ENCODE data around the gene EPB41L3. TPM values are rescaled to one million over a fixed set of nuclear protein-coding genes. Genes with fewer than 3 reads are reported as not detected.
A peak's percentile ranks its signal among the peaks of the same experiment; 100 is the strongest.

The EPB41L3 gene
- total RNA-seq: 100 to 1,000 TPM in 1 of 3 donors, 10 to 100 TPM in 2; 35.4 to 178 (median 90.5) TPM

- intact Hi-C loops (cut with DNase I; ENCODE audit: low total_unique reads): no loop called here
- H3K4me3 ChIP-seq: peak within 1 kb of the TSS; percentile 53 to 86 (median 75)
- H3K4me1 ChIP-seq: no peaks in the 10 kb centered on the region
- no peak for TF ChIP-seq CTCF (IDR thresholded peaks at IDR 0.05)
- TF ChIP-seq POLR2AphosphoS5 (IDR thresholded peaks at IDR 0.05): peak in 2 of 3 donors; percentile 32 to 60
- H3K9me3 ChIP-seq: no peaks in the 10 kb centered on the region
- H3K27me3 ChIP-seq: peaks cover 0 to 16% of the 10 kb centered on the region in 2 donors
- peak within 1 kb of the TSS; percentile 48 to 89 for H3K27ac ChIP-seq
- DNase-seq (ENCODE audit: low spot score in 2 of 2): no peak
- H3K36me3 ChIP-seq: no peaks in the 10 kb centered on the region
Observed at GRCh38 chr18:5543773-5544389, at the start of gene EPB41L3. Gene EPB41L3 (minus strand): TSS chr18:5543997. CDS start chr18:5489183, 54,814 bp downstream.

DNA sequence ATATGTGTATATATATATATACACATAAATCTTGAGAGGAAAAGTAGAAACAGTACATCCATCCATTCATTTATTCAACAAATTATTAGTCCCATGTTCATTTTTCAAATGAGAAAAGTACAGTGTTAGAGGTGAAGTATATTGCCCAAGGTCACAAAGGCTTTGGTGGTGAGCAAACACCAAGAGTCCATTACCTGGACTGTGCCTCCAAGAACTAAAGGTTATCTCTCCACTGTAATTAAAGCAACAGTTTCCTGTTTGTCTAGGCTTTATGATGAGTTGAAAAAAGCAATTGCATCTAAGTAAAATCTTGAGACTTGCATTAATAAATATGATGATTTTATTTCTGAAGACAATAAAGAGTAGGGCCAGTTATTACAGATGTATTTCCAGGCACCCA, 44.7 kb upstream of the EPB41L3 start:
- intact Hi-C loops (cut with DNase I; ENCODE audit: low total_unique reads): no loop called here
- Histone ChIP-seq H3K9me3 (peaks cover 0 to 18% of the 10 kb centered on the region in 2 donors), H3K27me3 (no peaks in the 10 kb centered on the region), H3K36me3 (no peaks in the 10 kb centered on the region), H3K4me1 (no peaks in the 10 kb centered on the region), H3K4me3 (no peak overlapping the region), H3K27ac (no peak overlapping the region)
- DNase-seq (ENCODE audit: low spot score in 2 of 2): no peak
- TF ChIP-seq POLR2AphosphoS5 (IDR thresholded peaks at IDR 0.05) (no peak), POLR2A (IDR thresholded peaks at IDR 0.05) (no peak), CTCF (IDR thresholded peaks at IDR 0.05) (no peak)

DNA sequence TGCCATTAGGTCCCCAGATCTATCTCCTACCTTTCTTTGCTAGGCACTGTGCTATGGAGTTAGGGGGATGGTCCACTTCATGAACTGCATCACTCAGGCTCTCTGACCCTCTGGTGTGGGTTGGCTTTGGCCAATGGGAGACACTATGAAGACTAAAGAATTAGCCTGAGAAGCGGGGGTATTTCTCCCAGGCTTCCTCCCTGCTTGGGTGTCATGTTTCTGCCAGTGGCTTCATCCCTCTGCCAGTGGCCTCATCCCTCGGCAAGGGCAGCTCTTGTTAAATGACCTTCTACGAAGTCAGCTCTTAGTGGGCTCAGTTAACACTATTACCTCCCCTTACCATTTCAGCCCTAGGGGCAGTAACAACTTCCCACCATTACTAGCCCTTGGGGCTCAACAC, 41.9 kb upstream of the EPB41L3 start:
- no peak for DNase-seq (ENCODE audit: low spot score in 2 of 2)
- Histone ChIP-seq H3K36me3 (no peaks in the 10 kb centered on the region), H3K4me3 (no peak overlapping the region), H3K9me3 (no peaks in the 10 kb centered on the region), H3K27ac (no peak overlapping the region), H3K27me3 (no peaks in the 10 kb centered on the region), H3K4me1 (no peaks in the 10 kb centered on the region)
- TF ChIP-seq POLR2A (IDR thresholded peaks at IDR 0.05) (no peak), POLR2AphosphoS5 (IDR thresholded peaks at IDR 0.05) (no peak), CTCF (IDR thresholded peaks at IDR 0.05) (no peak)
- intact Hi-C loops (cut with DNase I; ENCODE audit: low total_unique reads): no loop called here

DNA sequence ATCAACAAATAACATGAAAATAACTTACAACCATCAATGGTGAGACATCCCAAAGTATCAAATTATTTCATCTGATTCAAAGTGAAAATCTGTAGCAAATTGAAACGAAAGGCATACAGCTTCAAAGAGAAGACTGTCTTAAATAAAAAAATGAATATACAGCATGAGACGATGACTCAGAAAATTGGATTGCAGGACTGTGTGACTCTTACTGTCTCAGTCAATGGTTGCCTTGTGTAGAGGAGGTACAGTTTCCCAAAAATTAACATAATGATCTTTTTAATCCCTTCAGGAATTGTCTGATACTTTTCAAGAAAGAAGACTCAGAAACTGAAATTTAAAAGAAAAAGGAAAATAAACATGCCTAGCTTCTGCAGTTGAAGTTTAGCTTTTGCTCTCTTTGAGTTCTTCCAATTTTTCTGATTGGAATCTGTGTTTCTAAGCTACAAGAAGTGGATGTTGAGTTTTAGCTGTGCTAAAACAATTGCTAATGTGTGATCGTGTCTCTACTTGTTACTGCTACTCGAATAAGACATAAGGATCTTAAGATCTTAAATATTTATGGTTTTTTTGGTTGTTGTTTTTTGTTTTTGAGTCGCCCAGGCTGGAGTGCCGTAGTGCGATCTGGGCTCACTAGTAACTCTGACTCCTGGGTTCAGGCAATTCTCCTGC, 41.1 kb upstream of the EPB41L3 start:
- TF ChIP-seq CTCF (IDR thresholded peaks at IDR 0.05) (no peak), POLR2A (IDR thresholded peaks at IDR 0.05) (no peak), POLR2AphosphoS5 (IDR thresholded peaks at IDR 0.05) (no peak)
- Histone ChIP-seq H3K4me3 (no peak overlapping the region), H3K9me3 (no peaks in the 10 kb centered on the region), H3K27ac (no peak overlapping the region), H3K36me3 (no peaks in the 10 kb centered on the region), H3K4me1 (no peaks in the 10 kb centered on the region), H3K27me3 (no peaks in the 10 kb centered on the region)
- intact Hi-C loops (cut with DNase I; ENCODE audit: low total_unique reads): no loop called here
- DNase-seq (ENCODE audit: low spot score in 2 of 2): no peak
